Kidney (tissue), 14 donors: Measurements from ENCODE around the gene FEV. TPM values are rescaled to one million over a fixed set of nuclear protein-coding genes. Genes with fewer than 3 reads are reported as not detected.
A peak's percentile ranks its signal among the peaks of the same experiment; 100 is the strongest.

Experiments used
- DNase-seq, 5 donors: peaks; one replicate each; pipeline ENCODE4 v3.0.0-alpha.2; 2013 to 2020
- FAIRE-seq: peaks from 2 replicates; lab custom pipeline; 2012; peaks lifted over from hg19 to GRCh38; lab: Jason Lieb, UNC
- H3K27ac ChIP-seq, 2 donors: one replicate each; pipeline ENCODE4 v1.7.0; 2013; ENCODE audit warnings: low read depth in 2 of 2, low read length in 2 of 2, inconsistent platforms in 1 of 2
- H3K27me3 ChIP-seq: one replicate; pipeline ENCODE4 v1.7.1; 2013; ENCODE audit warnings: low read length, inconsistent platforms; ENCODE audit not compliant: control insufficient read depth, insufficient read depth
- H3K36me3 ChIP-seq, 3 donors: one replicate each; pipeline versions ENCODE4 v1.7.0 to v1.7.1; 2013; ENCODE audit warnings: low read length in 3 of 3, control low read depth in 1 of 3, inconsistent platforms in 1 of 3; ENCODE audit not compliant: insufficient read depth in 3 of 3, control insufficient read depth in 2 of 3
- H3K4me1 ChIP-seq, 3 donors: one replicate each; pipeline versions ENCODE4 v1.7.0 to v1.7.1; 2013; ENCODE audit warnings: low read length in 3 of 3, inconsistent platforms in 1 of 3, low read depth in 1 of 3; ENCODE audit not compliant: control insufficient read depth in 2 of 3, insufficient read depth in 2 of 3
- H3K4me3 ChIP-seq, 3 donors: one replicate each; pipeline versions ENCODE4 v1.7.0 to v1.8.1; 2013; ENCODE audit warnings: low read length in 3 of 3, control low read depth in 1 of 3, inconsistent platforms in 1 of 3
- H3K9ac ChIP-seq, 3 donors: one replicate each; pipeline versions ENCODE4 v1.7.0 to v1.7.1; 2013; ENCODE audit warnings: low read length in 3 of 3, control low read depth in 1 of 3, inconsistent platforms in 1 of 3
- H3K9me3 ChIP-seq, 3 donors: one replicate each; pipeline versions ENCODE4 v1.7.0 to v1.7.1; 2013; ENCODE audit warnings: low read length in 3 of 3, control low read depth in 1 of 3, inconsistent platforms in 1 of 3; ENCODE audit not compliant: control insufficient read depth in 2 of 3, insufficient read depth in 1 of 3
- intact Hi-C: fragments of 100-400 bp; cut with DNase I; formaldehyde crosslinking; loops from one replicate; pipeline ENCODE4 v1.11.1; 2022
- polyA plus RNA-seq: library from polyadenylated mRNA; stranded (reverse); fragments of 350-450 nt; fragmentation: Illumina TruSeq; extraction: RNeasy Lipid Tissue Mini Kit (QIAGEN cat#74804); gene quantifications from one replicate; pipeline ENCODE4 v1.2.3, GENCODE V29; 2014; ENCODE audit warnings: low read depth, low replicate concordance; ENCODE audit not compliant: insufficient read depth
- total RNA-seq: library from RNA; stranded (reverse); fragmentation: NEBNext Ultra II Directional; extraction: Animal tissue kit (Norgen Biotek cat#: 25700); gene quantifications from one replicate; pipeline ENCODE4 v1.2.1, GENCODE V29; 2021
- TF ChIP-seq, protein P1 (sequence below): IDR thresholded peaks from 3 replicates; pipeline ENCODE4 v1.5.1; 2012; ENCODE audit warnings: mild to moderate bottlenecking, moderate library complexity, borderline replicate concordance; ENCODE audit not compliant: insufficient read depth; ENCODE audit errors: extremely low read depth
- donor health status: control.
- donor health status: control.
- donor health status: control.
- donor health status: control.
- donor health status: control.
- donor health status: DM: yes; HTN: yes; CAD: no.
- donor health status: Normal renal cell carcinoma (clear cell type).

FEV gene
- total and polyA plus RNA-seq, 2 donors from 2014 or later: not detected

DNA sequence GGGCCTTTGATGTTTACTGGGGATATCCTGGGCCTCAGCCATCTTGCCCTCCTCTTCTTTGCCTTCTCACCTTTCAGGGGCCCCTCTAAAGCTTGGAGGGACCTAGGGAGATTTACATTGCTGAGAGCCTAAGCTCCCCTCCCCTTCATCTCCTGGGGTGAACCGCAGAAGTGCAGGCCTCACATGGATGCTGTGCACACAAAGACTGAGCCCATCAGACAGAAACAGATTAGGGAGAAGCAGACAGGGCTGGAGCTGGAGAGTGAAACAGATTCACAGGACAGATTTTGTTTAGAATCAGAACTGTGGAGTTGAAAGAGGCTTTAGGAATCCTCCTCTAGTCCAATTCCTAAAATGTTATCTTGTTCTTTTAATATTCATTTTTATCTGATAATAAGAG is 28.9 kb downstream of the FEV start:
- intact Hi-C loops: no loop called here
- H3K27me3 ChIP-seq: peaks cover 8% of the 10 kb centered on the region

DNA sequence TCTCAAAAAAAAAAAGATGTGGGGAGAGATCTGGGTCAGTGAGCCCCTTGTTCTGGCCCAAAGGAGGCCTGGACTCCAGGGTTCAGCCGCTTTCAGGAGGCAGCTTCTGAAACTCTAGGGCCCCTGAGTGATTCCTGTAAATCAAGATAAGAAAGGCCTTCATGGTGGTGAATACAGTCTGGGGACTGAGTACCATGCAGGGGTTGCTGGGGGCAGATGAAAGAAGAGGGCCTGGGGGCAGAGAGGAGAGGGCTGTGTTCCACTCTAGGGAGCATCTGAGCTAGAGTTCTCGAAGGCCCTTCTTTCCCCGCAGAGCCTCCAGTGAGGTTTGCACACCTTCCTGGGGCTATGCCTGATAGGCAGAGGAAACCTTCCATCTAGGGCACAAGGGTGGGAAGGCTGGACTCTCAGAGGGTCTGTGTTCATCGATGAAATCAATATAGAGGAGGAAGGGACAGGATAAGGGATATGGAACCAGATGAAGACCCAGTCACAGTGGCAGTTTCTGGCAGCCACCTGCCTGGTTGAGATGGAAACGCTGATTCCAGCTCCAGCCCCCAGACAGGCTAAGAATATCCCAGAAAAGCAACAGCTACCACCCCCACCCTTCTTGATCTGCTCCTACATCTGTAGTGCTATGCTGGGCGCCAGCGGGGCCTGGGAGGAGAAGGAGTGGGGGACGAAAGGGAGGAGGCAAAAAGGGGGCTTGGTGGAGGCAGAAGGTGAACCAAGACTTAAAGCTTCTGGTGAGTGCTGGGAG is 30.3 kb downstream of the FEV start:
- TF ChIP-seq, protein P1, sequence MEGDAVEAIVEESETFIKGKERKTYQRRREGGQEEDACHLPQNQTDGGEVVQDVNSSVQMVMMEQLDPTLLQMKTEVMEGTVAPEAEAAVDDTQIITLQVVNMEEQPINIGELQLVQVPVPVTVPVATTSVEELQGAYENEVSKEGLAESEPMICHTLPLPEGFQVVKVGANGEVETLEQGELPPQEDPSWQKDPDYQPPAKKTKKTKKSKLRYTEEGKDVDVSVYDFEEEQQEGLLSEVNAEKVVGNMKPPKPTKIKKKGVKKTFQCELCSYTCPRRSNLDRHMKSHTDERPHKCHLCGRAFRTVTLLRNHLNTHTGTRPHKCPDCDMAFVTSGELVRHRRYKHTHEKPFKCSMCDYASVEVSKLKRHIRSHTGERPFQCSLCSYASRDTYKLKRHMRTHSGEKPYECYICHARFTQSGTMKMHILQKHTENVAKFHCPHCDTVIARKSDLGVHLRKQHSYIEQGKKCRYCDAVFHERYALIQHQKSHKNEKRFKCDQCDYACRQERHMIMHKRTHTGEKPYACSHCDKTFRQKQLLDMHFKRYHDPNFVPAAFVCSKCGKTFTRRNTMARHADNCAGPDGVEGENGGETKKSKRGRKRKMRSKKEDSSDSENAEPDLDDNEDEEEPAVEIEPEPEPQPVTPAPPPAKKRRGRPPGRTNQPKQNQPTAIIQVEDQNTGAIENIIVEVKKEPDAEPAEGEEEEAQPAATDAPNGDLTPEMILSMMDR: no peak
- no peak for FAIRE-seq

More for the DNA sequence above, 28.9 kb downstream of the FEV start:
- Histone ChIP-seq H3K4me1 (peaks cover 0 to 5% (median 0%) of the 10 kb centered on the region in 3 donors), H3K9me3 (peaks cover 0 to 4% (median 0%) of the 10 kb centered on the region in 3 donors), H3K36me3 (no peaks in the 10 kb centered on the region), H3K27ac (no peak overlapping the region), H3K9ac (no peak overlapping the region), H3K4me3 (no peak overlapping the region)
- TF ChIP-seq, protein P1: no peak
- no peak for FAIRE-seq
- no peak for DNase-seq

DNA sequence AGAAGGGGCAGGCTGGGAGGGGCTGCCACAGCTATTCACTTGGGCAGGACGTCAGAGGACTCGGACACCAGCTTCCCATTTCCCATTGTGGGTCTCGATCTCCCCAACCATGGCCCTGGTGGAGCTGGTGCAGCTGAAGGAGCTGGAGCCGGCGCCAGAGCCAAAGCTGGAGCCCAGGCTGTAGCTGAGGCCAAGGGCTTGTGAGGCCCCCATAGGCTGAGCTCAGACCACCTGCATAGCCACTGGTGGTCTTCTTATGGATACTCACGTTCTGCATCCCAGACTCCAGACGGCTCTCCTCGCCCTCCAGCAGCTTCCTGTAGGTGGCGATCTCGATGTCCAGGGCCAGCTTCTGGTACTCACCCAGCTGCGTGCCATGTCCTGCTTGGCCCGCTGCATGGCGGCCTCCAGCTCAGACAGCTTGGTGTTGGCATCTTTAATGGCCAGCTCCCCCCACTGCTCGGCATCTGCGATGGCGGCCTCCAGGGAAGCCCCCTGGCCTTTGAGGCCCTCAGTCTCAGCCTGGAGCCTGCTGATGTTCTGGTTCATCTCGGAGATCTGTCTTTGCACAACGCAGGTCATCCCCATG is 31.5 kb downstream of the FEV start:
- Histone ChIP-seq H3K36me3 (no peaks in the 10 kb centered on the region), H3K4me1 (no peaks in the 10 kb centered on the region), H3K9me3 (peaks cover 0 to 4% (median 0%) of the 10 kb centered on the region in 3 donors), H3K9ac (no peak overlapping the region), H3K27me3 (peaks cover 2% of the 10 kb centered on the region), H3K4me3 (no peak overlapping the region), H3K27ac (no peak overlapping the region)
- DNase-seq: peak in 1 of 5 donors; percentile 63
- no peak for FAIRE-seq
- intact Hi-C loops: no loop called here
- TF ChIP-seq, protein P1: no peak

More for the DNA sequence above, 30.3 kb downstream of the FEV start:
- no peak overlapping the region for H3K27ac ChIP-seq
- H3K9ac ChIP-seq: no peak overlapping the region
- intact Hi-C loops: no loop called here
- no peak overlapping the region for H3K4me3 ChIP-seq
- H3K27me3 ChIP-seq: peaks cover 2% of the 10 kb centered on the region
- peaks cover 0 to 2% (median 0%) of the 10 kb centered on the region in 3 donors for H3K4me1 ChIP-seq
- peaks cover 0 to 4% (median 0%) of the 10 kb centered on the region in 3 donors for H3K9me3 ChIP-seq
- peak in 1 of 5 donors; percentile 37 for DNase-seq
- no peaks in the 10 kb centered on the region for H3K36me3 ChIP-seq
